Ishikawa (cell line): Measurements from ENCODE around the gene COL13A1.

Experiments
- MAX ChIP-seq: IDR thresholded peaks from 2 replicates; pipeline ENCODE4 v1.6.1; 2012
- TEAD4 ChIP-seq: IDR thresholded peaks from 2 replicates; pipeline ENCODE4 v1.6.1; 2012
- YY1 ChIP-seq: IDR thresholded peaks from 2 replicates; pipeline ENCODE4 v1.6.1; 2012; ENCODE audit warnings: low read depth

GRCh38 chr10:69817078-69817581 is 15.4 kb downstream of the COL13A1 start:
- no peak for TF ChIP-seq YY1
- no peak for TF ChIP-seq MAX
- no peak for TF ChIP-seq TEAD4
